ENCODE data around the gene ATP1A3. TPM values are rescaled to one million over a fixed set of nuclear protein-coding genes. Genes with fewer than 3 reads are reported as not detected.
A peak's percentile ranks its signal among the peaks of the same experiment; 100 is the strongest.

The ATP1A3 gene
- total and polyA plus RNA-seq, 2 of the 13 experiments (the other 11 are each of a cell fraction or from before 2014, with no cell fraction given), result 0.01 to 0.04 TPM

GRCh38 chr19:41957838-41958366 is 36.1 kb downstream of the ATP1A3 start:
- ATAC-seq (peak; percentile 81), FAIRE-seq (peak; percentile 97), DNase-seq (ENCODE audit: low spot score) (peak; percentile 81)
- in situ Hi-C loops (cut with HindIII; ENCODE audit: extremely low pct_ligation_motif_present, low pct_unique_long_range_greater_than_20kb), result loop anchor here (5.0 kb wide), 1 partner anchor 76 kb away; the partner anchor contains the start of gene ARHGEF1
- POLR2A ChIA-PET, result interaction anchor here (1.6 to 2.7 kb wide), 5 partner anchors 74 to 98 kb away, joined by 4 to 36 read pairs (median 6); partner anchors contain the start of gene RPS19
- Histone ChIP-seq H4K20me1 (ENCODE audit: insufficient read depth, low read length) (0 out of 2 replicates have a peak, but pooled peaks cover 3% of the 10 kb centered on the region), H3K9me3 (ENCODE audit: low read length) (no peaks in the 10 kb centered on the region), H3K36me3 (replicated peaks in 1 of 2; ENCODE audit: control insufficient read depth in 1 of 2, insufficient read depth in 2 of 2, low read length in 2 of 2) (no peaks in the 10 kb centered on the region), H3K27me3 (ENCODE audit: control insufficient read depth in 1 of 2, insufficient read depth in 2 of 2, low read length in 2 of 2) (no peaks in the 10 kb centered on the region; a peak in 1 of 5 replicates), H3K4me3 (replicated peaks in 1 of 3; ENCODE audit: insufficient read depth in 1 of 3, low read depth in 2 of 3, low read length in 3 of 3) (peak overlapping the region; percentile 95 to 99 (median 98)), H3K4me1 (ENCODE audit: insufficient read depth, low read length) (peaks cover 32% of the 10 kb centered on the region), H2AFZ (ENCODE audit: low read length) (no peak overlapping the region), H3K79me2 (ENCODE audit: insufficient read depth, low read length) (no peaks in the 10 kb centered on the region), H3K4me2 (ENCODE audit: low read depth, low read length) (peak overlapping the region; percentile 85), H3K9ac (ENCODE audit: insufficient read depth, low read depth, low read length) (peak overlapping the region; percentile 91), H3K27ac (ENCODE audit: extremely low read length, insufficient read depth, low read length) (peak overlapping the region; percentile 73)
- CTCF ChIA-PET (ENCODE audit: low intra/inter-chr PET ratio, low total read pairs), result interaction anchor here (1.3 kb wide), 1 partner anchor 166 kb away, joined by 5 read pairs; no protein-coding TSS in a partner anchor
- BruUV-seq (replicated peaks), result no TSS peak
- 7% methylated on average over 10 of the region's 10 CpGs for WGBS (ENCODE audit: low lambda C conversion rate)
- intact Hi-C loops (cut with micrococcal nuclease; ENCODE audit: unreplicated experiment), result loop anchor here (10.0 kb wide), 1 partner anchor 163 kb away; the partner anchor contains the start of gene CEACAM3
- peak; percentile 86 for TF ChIP-seq XRCC5 (optimal IDR thresholded peaks at IDR 0.05; ENCODE audit: low read length)
- 0 out of 2 replicates have a peak, but pooled peaks have one; percentile 25 for TF ChIP-seq THRA (CRISPR knock-in tag; IDR thresholded peaks at IDR 0.05; ENCODE audit: borderline replicate concordance)
- peak; percentile 41; the same call in 1 of the 2 replicates for TF ChIP-seq SAP130 (CRISPR knock-in tag; IDR thresholded peaks at IDR 0.05; ENCODE audit: low read depth)
- no peak for TF ChIP-seq ZNF382 (CRISPR knock-in tag; IDR thresholded peaks at IDR 0.05; ENCODE audit: borderline replicate concordance)
- no peak for TF ChIP-seq REXO4 (CRISPR knock-in tag; IDR thresholded peaks at IDR 0.05; ENCODE audit: borderline replicate concordance)
- TF ChIP-seq RBAK (CRISPR knock-in tag; IDR thresholded peaks at IDR 0.05), result no peak
- TF ChIP-seq NCOA5 (CRISPR knock-in tag; IDR thresholded peaks at IDR 0.05), result no peak
- peak; percentile 60 for TF ChIP-seq ELF3 (CRISPR knock-in tag; IDR thresholded peaks at IDR 0.05)
- TF ChIP-seq ZNF646 (CRISPR knock-in tag; IDR thresholded peaks at IDR 0.05), result no peak
- TF ChIP-seq PAX8 (CRISPR knock-in tag; IDR thresholded peaks at IDR 0.05; ENCODE audit: borderline replicate concordance), result no peak
- no peak for TF ChIP-seq AKAP8 (CRISPR knock-in tag; IDR thresholded peaks at IDR 0.05)
- peak; percentile 35; the same call in 1 of the 2 replicates for TF ChIP-seq IRF2 (CRISPR knock-in tag; IDR thresholded peaks at IDR 0.05)
- TF ChIP-seq CERS6 (CRISPR knock-in tag; IDR thresholded peaks at IDR 0.05), result no peak
- no peak for TF ChIP-seq ZNF777 (CRISPR knock-in tag; IDR thresholded peaks at IDR 0.05)
- TF ChIP-seq DMAP1 (CRISPR knock-in tag; IDR thresholded peaks at IDR 0.05), result no peak

All from HepG2 (cell line).